Stimulated activated effector memory CD8-positive, alpha-beta T cell treated with anti-CD3 and anti-CD28 coated beads, Interleukin-12 subunit alpha, Interleukin-12 subunit beta, amount 100 ng/mL, for 72 hours (primary cell): Measurements from ENCODE around the gene OLIG2.

Experiments used
- ATAC-seq: fragments of 150-1000 bp; cut with Tn5 transposase; 2 replicates; pipeline ENCODE4 v1.10.0; 2021
- DNase-seq, 2 donors: peaks; one replicate each; pipeline ENCODE4 v3.0.0; 2021 to 2022; ENCODE audit warnings: low spot score in 2 of 2
- H3K27ac Mint-ChIP-seq: one replicate; pipeline ENCODE4 v1.8.0; 2022; ENCODE audit warnings: mild to moderate bottlenecking, mixed read lengths
- H3K36me3 Mint-ChIP-seq: one replicate; pipeline ENCODE4 v1.8.0; 2022; ENCODE audit warnings: mild to moderate bottlenecking, mixed read lengths
- H3K4me1 Mint-ChIP-seq: one replicate; pipeline ENCODE4 v1.8.0; 2022; ENCODE audit warnings: mixed read lengths
- H3K4me3 Mint-ChIP-seq: one replicate; pipeline ENCODE4 v1.8.0; 2022; ENCODE audit warnings: mild to moderate bottlenecking, mixed read lengths
- H3K9me3 Mint-ChIP-seq: one replicate; pipeline ENCODE4 v1.8.0; 2022; ENCODE audit warnings: mixed read lengths

Gene OLIG2

GRCh38 chr21:33025489-33026442 is at the start of gene OLIG2:
OLIG2 (plus strand) TSS chr21:33025935; CDS start chr21:33026863, 928 bp downstream.
- no peak within 1 kb of the TSS for H3K27ac Mint-ChIP-seq
- H3K4me3 Mint-ChIP-seq, result peak within 1 kb of the TSS; percentile 43
- ATAC-seq (no peak), DNase-seq (no peak)
- no peaks in the 10 kb centered on the region for H3K9me3 Mint-ChIP-seq
- peaks cover 13% of the 10 kb centered on the region for H3K36me3 Mint-ChIP-seq
- peaks cover 60% of the 10 kb centered on the region for H3K4me1 Mint-ChIP-seq

- no peak overlapping the region for H3K27ac Mint-ChIP-seq
- H3K36me3 Mint-ChIP-seq, result no peaks in the 10 kb centered on the region
- ATAC-seq, result no peak
- no peak overlapping the region for H3K4me3 Mint-ChIP-seq
- H3K9me3 Mint-ChIP-seq, result no peaks in the 10 kb centered on the region
- no peaks in the 10 kb centered on the region for H3K4me1 Mint-ChIP-seq
- DNase-seq, result peak in 1 of 2 donors; percentile 13
These were observed 48.9 kb upstream of the OLIG2 start for GRCh38 chr21:32976791-32977190.

GRCh38 chr21:32977216-32977615 is 48.5 kb upstream of the OLIG2 start:
- DNase-seq (no peak), ATAC-seq (no peak)
- Mint-ChIP-seq H3K36me3 (no peaks in the 10 kb centered on the region), H3K9me3 (no peaks in the 10 kb centered on the region), H3K4me1 (no peaks in the 10 kb centered on the region), H3K27ac (no peak overlapping the region), H3K4me3 (no peak overlapping the region)

GRCh38 chr21:32978331-32979270 is 47.1 kb upstream of the OLIG2 start:
- Mint-ChIP-seq H3K4me3 (no peak overlapping the region), H3K9me3 (no peaks in the 10 kb centered on the region), H3K36me3 (no peaks in the 10 kb centered on the region), H3K4me1 (no peaks in the 10 kb centered on the region), H3K27ac (no peak overlapping the region)
- DNase-seq (peak in 1 of 2 donors; percentile 23), ATAC-seq (no peak)

GRCh38 chr21:32979598-32980268 is 46.0 kb upstream of the OLIG2 start:
- ATAC-seq (no peak), DNase-seq (no peak)
- Mint-ChIP-seq H3K9me3 (no peaks in the 10 kb centered on the region), H3K4me1 (no peaks in the 10 kb centered on the region), H3K36me3 (no peaks in the 10 kb centered on the region), H3K27ac (no peak overlapping the region), H3K4me3 (no peak overlapping the region)

- Mint-ChIP-seq H3K36me3 (no peaks in the 10 kb centered on the region), H3K27ac (no peak overlapping the region), H3K4me3 (no peak overlapping the region), H3K4me1 (no peaks in the 10 kb centered on the region), H3K9me3 (no peaks in the 10 kb centered on the region)
- DNase-seq (no peak), ATAC-seq (no peak)
These were observed 44.6 kb upstream of the OLIG2 start for GRCh38 chr21:32981096-32981495.

GRCh38 chr21:32990666-32991065 is 35.1 kb upstream of the OLIG2 start:
- Mint-ChIP-seq H3K36me3 (no peaks in the 10 kb centered on the region), H3K4me3 (no peak overlapping the region), H3K9me3 (no peaks in the 10 kb centered on the region), H3K4me1 (no peaks in the 10 kb centered on the region), H3K27ac (no peak overlapping the region)
- ATAC-seq (no peak), DNase-seq (no peak)

GRCh38 chr21:32991361-32991760 is 34.4 kb upstream of the OLIG2 start:
- DNase-seq (no peak), ATAC-seq (no peak)
- Mint-ChIP-seq H3K36me3 (no peaks in the 10 kb centered on the region), H3K4me3 (no peak overlapping the region), H3K9me3 (no peaks in the 10 kb centered on the region), H3K27ac (no peak overlapping the region), H3K4me1 (no peaks in the 10 kb centered on the region)

- Mint-ChIP-seq H3K4me3 (no peak overlapping the region), H3K9me3 (no peaks in the 10 kb centered on the region), H3K36me3 (no peaks in the 10 kb centered on the region), H3K4me1 (no peaks in the 10 kb centered on the region), H3K27ac (peak overlapping the region; percentile 29)
- ATAC-seq (no peak), DNase-seq (no peak)
These were observed 31.8 kb upstream of the OLIG2 start for GRCh38 chr21:32993894-32994293.

- ATAC-seq (no peak), DNase-seq (no peak)
- no peaks in the 10 kb centered on the region for H3K9me3 Mint-ChIP-seq
These were observed 31.4 kb upstream of the OLIG2 start for GRCh38 chr21:32994305-32994704.

GRCh38 chr21:33007747-33008146 is 18.0 kb upstream of the OLIG2 start:
- no peaks in the 10 kb centered on the region for H3K9me3 Mint-ChIP-seq
- no peak overlapping the region for H3K27ac Mint-ChIP-seq
- DNase-seq (no peak), ATAC-seq (peak; percentile 47)
- no peak overlapping the region for H3K4me3 Mint-ChIP-seq
- no peaks in the 10 kb centered on the region for H3K36me3 Mint-ChIP-seq
- H3K4me1 Mint-ChIP-seq, result no peaks in the 10 kb centered on the region

More at GRCh38 chr21:32994305-32994704, 31.4 kb upstream of the OLIG2 start:
- Mint-ChIP-seq H3K36me3 (no peaks in the 10 kb centered on the region), H3K4me1 (no peaks in the 10 kb centered on the region), H3K4me3 (no peak overlapping the region), H3K27ac (peak overlapping the region; percentile 29)

- no peaks in the 10 kb centered on the region for H3K4me1 Mint-ChIP-seq
- DNase-seq (no peak), ATAC-seq (no peak)
- H3K9me3 Mint-ChIP-seq, result no peaks in the 10 kb centered on the region
- no peaks in the 10 kb centered on the region for H3K36me3 Mint-ChIP-seq
- no peak overlapping the region for H3K4me3 Mint-ChIP-seq
- H3K27ac Mint-ChIP-seq, result no peak overlapping the region
These were observed 17.2 kb upstream of the OLIG2 start for GRCh38 chr21:33008333-33009051.

- H3K36me3 Mint-ChIP-seq, result no peaks in the 10 kb centered on the region
- DNase-seq (no peak), ATAC-seq (no peak)
- no peaks in the 10 kb centered on the region for H3K9me3 Mint-ChIP-seq
- H3K4me1 Mint-ChIP-seq, result no peaks in the 10 kb centered on the region
- H3K4me3 Mint-ChIP-seq, result no peak overlapping the region
- H3K27ac Mint-ChIP-seq, result no peak overlapping the region
These were observed 14.8 kb upstream of the OLIG2 start for GRCh38 chr21:33010931-33011330.

- H3K27ac Mint-ChIP-seq, result no peak overlapping the region
- H3K4me1 Mint-ChIP-seq, result no peaks in the 10 kb centered on the region
- no peak overlapping the region for H3K4me3 Mint-ChIP-seq
- H3K9me3 Mint-ChIP-seq, result no peaks in the 10 kb centered on the region
- no peak for DNase-seq
- H3K36me3 Mint-ChIP-seq, result no peaks in the 10 kb centered on the region
- no peak for ATAC-seq
These were observed 14.3 kb upstream of the OLIG2 start for GRCh38 chr21:33011462-33011861.
